ENCODE measurements around the gene BCKDHA.
"Not testable (repeated sequence)": the region's sequence is repeated elsewhere in the genome, so short reads cannot be mapped to it uniquely, and the experiment has no call there.

The BCKDHA gene

DNA sequence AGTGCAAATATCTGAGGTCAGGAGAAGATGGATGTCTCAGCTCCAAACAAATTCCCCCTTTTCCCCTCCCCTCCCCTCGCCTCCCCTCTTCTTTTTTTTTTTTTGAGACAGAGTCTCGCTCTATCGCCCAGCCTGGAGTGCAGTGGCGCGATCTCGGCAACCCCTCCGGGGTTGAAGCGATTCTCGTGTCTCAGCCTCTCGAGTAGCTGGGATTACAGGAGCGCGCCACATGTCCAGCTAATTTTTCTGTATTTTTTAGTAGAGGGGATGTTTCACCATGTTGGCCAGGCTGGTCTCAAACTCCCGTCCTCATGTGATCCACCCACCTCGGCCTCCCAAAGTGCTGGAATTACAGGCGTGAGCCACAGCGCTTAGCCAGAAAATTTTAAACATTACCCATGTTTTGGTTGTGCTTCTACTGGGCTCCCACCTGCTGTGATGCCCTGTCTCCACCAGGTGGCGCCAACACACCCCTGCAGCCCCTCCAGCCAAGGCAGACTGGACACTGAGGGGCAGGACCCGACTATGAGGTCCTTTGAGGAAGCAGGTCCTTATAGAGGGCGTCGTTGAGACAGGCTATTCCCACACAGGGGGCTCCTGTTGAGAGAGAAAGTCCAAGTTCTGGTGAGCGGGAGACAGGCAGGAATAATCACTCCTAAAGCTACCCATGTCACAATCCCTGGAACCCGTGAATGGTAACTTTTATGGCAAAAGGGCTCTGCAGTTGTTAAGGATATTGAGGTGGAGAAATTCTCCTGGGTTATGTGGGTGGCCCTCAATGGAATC lies 51.7 kb downstream of the BCKDHA start:
- peak; percentile 62 to 67 for DNase-seq

DNA sequence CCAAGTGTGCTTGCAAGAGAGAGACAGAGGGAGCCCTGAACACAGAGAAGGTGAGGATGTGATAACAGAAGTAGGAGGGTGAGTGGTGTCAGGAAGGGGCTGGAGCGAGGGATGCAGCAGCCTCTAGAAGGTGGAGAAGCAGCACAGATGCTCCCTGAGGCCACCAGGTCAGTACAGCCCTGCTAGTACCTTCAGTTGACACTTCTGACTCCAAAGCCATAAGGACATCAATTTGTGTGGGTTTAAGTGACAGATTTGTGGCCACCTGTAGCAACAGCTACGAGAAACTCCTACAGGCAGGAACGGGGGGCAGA lies 52.2 kb downstream of the BCKDHA start:
- DNase-seq, result no peak

DNA sequence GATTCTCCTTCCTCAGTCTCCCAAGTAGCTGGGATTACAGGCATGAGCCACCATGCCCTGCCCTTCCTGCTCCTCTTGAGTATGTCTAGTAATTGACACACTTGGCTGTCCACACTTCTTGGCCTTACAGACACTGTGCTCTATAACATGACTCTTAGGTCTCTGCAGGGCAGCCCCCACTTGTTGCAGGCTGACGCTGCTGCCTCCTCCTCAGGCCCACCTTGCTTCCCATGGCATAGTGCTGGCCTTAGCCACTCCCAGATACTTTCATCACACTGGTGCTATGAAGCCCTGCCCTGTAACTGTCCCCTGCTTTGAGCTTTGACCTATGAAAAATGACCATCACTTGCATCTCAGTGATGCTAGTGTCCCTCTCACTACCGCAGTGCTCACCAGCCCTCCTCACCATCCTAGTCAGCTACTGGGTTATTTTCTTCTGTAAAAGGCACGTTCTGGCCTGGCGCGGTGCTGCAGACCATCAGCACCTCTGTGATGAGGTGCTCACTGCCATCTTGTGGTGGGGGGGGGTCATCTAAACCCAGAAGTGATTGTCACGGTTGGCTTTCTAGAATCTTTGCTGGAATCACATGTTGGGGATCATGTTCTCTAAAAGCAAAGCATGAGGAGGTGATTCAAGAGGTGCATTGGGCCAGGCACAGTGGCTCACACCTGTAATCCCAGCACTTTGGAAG lies 55.1 kb downstream of the BCKDHA start:
- no peak for DNase-seq

- DNase-seq, result no peak
These were observed 58.3 kb downstream of the BCKDHA start for GRCh38 chr19:41455936-41456335.

DNA sequence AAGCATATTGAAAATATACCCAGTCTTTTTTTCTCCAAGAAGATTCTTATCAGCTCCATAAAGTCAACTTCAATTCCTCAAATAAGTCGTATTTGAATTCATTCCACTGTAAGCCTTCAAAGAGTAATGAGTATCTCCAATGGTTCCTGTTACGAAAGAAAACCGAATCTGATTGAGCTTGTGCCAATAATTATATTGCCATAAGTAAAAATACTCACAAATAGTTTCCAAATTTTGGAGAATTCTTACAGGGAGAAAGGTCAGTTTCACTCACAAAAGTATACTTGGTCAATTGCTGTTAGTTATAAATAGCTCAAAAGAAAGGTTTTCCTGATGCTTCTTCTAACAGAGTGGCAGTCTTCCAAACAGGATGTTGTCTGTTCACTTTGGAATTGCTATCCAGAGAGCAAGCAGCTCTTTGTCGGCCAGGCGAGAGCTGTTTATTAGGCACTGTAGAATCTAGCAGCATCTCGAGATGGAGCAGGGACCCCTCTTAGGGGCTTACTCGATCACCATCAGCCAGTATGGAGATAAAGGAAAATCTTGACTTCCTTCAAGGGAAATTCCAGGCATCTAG lies 58.8 kb downstream of the BCKDHA start:
- no peak for DNase-seq

DNA sequence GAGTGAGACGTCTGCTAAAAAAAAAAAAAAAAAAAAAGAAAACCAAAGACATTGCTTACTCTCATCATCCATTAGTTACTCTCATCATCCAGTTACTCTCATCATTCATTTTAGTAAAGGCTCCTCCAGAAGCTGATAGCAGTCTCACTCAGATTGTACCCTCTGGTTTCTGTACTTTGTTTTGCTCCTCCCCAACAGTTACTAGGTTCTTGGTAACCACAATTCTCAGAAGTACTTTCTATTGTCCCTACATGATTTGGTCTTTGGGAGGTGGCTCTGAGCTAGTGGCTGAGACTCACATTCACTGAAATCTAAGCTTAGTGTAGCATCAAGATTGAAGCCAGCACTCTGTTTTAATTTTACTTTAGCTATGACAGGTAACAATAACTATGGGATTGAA lies 59.6 kb downstream of the BCKDHA start:
- DNase-seq, result no peak

GRCh38 chr19:41462497-41462896 lies 64.9 kb downstream of the BCKDHA start:
- no peak for DNase-seq

DNA sequence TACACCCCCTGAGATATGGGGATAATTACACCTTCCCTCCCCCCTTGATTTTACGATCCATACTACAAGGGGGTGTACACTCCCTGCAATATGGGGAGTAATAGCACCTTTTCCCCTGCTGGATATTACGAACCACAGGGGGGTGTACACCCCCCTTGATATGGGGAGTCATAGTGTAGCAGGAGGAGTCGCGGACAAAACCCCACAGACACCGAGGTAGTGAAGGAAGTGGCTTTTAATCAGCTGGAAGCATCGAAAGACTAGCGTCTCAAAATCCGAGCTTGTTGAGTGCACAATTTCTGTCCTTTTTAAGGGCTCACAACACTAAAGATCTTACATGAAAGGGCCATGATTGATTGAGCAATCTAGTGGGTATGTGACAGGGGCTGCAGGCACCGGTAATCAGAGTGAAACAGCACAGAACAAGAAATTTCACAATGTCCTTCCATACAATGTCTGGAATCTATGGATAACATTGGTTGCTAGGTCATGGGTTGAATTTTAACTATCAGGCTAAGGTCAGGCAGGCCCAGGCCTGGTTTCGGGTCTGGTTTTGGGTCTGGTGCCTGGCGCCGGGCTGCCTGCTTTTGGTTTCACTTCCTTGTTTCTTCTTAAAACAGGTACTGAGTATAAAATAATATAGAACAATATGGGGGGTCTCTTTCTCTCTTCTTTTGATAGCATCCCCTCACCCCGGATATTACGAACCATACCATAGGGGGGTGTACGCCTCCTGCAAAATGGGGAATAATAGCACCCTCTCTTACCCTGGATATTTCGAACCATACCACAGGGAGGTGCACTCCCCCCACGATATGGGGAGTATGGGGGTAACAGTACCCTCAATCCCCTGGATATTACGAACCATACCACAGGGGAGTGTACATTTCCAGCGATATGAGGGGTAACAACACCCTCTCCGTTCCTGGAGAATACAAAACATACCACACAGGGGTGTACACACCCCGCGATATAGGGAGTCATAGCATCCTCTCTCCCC lies 65.9 kb downstream of the BCKDHA start:
- not testable (repeated sequence) for DNase-seq

All from inflammatory macrophage (primary cell).